Measurements from ENCODE around the gene DNAH6. TPM values are rescaled to one million over a fixed set of nuclear protein-coding genes. Genes with fewer than 3 reads are reported as not detected.

The DNAH6 gene
- total and polyA plus RNA-seq, 2 of the 8 experiments (the other 6 are each of a cell fraction or from before 2014, with no cell fraction given), result 0.06 to 0.43 TPM

GRCh38 chr2:84839851-84840250 is 323.6 kb downstream of the DNAH6 start:
- Histone ChIP-seq H3K23me2 (ENCODE audit: low read depth, low read length) (no peaks in the 10 kb centered on the region), H2AFZ (ENCODE audit: low read length) (no peak overlapping the region), H3K4me3 (ENCODE audit: extremely low read depth in 1 of 4, insufficient read depth in 2 of 4, low read depth in 3 of 4, low read length in 4 of 4) (no peak overlapping the region), H3K36me3 (ENCODE audit: control insufficient read depth in 2 of 4, insufficient read depth in 4 of 4, low read length in 3 of 4) (no peaks in the 10 kb centered on the region; a peak in 2 of 8 replicates), H2BK120ac (replicated peaks; ENCODE audit: low read depth, low read length) (no peak overlapping the region), H2BK5ac (ENCODE audit: low read depth, low read length) (no peak overlapping the region), H3K27ac (ENCODE audit: low read depth, low read length) (no peak overlapping the region), H3K9ac (replicated peaks in 1 of 4; ENCODE audit: extremely low read depth in 1 of 4, low read depth in 3 of 4, low read length in 3 of 4) (no peak overlapping the region), H3K14ac (ENCODE audit: insufficient read length) (no peak overlapping the region), H3K23ac (ENCODE audit: insufficient read length) (no peak overlapping the region), H3K4ac (replicated peaks; ENCODE audit: insufficient read length, low read depth, low read length) (no peak overlapping the region), H2BK15ac (ENCODE audit: low read length) (no peak overlapping the region), H3K4me1 (replicated peaks in 1 of 4; ENCODE audit: control insufficient read depth in 3 of 4, insufficient read depth in 4 of 4, low read length in 3 of 4) (peaks cover 0 to 7% (median 0%) of the 10 kb centered on the region in 4 experiments; a peak in 1 of 7 replicates), H2AK5ac (ENCODE audit: low read depth, low read length) (no peak overlapping the region), H3K79me1 (ENCODE audit: low read depth, low read length) (0 out of 2 replicates have a peak, but pooled peaks cover 2% of the 10 kb centered on the region), H3K9me3 (ENCODE audit: insufficient read depth in 2 of 2, low read depth in 1 of 2, low read length in 1 of 2) (peaks cover 0 to 3% of the 10 kb centered on the region in 2 experiments; a peak in 1 of 4 replicates), H3K18ac (ENCODE audit: extremely low read depth, low read length) (no peak overlapping the region), H3K79me2 (ENCODE audit: control insufficient read depth in 1 of 2, insufficient read depth in 2 of 2, low read length in 2 of 2) (no peaks in the 10 kb centered on the region), H3K27me3 (replicated peaks in 1 of 4; ENCODE audit: control insufficient read depth in 3 of 4, extremely low read depth in 1 of 4, insufficient read depth in 3 of 4, low read length in 3 of 4) (no peaks in the 10 kb centered on the region), H4K5ac (ENCODE audit: insufficient read length, low read depth, low read length) (no peak overlapping the region), H4K91ac (replicated peaks; ENCODE audit: insufficient read length, low read length) (no peak overlapping the region), H4K8ac (ENCODE audit: extremely low read depth, insufficient read depth, low read length) (no peak overlapping the region), H2BK12ac (ENCODE audit: low read depth, low read length) (no peak overlapping the region), H3K56ac (replicated peaks; ENCODE audit: insufficient read length, low read depth, low read length) (no peak overlapping the region), H3K4me2 (ENCODE audit: insufficient read depth in 1 of 2, low read depth in 2 of 2, low read length in 2 of 2) (no peak overlapping the region), H2BK20ac (ENCODE audit: low read length) (no peak overlapping the region), H4K20me1 (replicated peaks in 1 of 2; ENCODE audit: control insufficient read depth in 1 of 2, insufficient read depth in 2 of 2, low read length in 2 of 2) (no peaks in the 10 kb centered on the region)
- WGBS, 2 experiments (ENCODE audit: extremely low coverage in 1 of 2, insufficient coverage in 1 of 2, insufficient read length in 1 of 2, insufficient replicate concordance in 2 of 2, low coverage in 1 of 2, low lambda C conversion rate in 2 of 2, missing lambda C conversion rate in 1 of 2), result 98% methylated on average over 4 of the region's 4 CpGs; no CpG with 5 or more reads in 1 of the 2 experiments
- TF ChIP-seq ATF3 (IDR thresholded peaks at IDR 0.05; ENCODE audit: insufficient read depth, low read depth, low read length), result no peak
- no peak for TF ChIP-seq RAD21 (IDR thresholded peaks at IDR 0.05 in 1 of 2, conservative IDR thresholded peaks at IDR 0.05 in 1 of 2; ENCODE audit: low read depth in 2 of 2, low read length in 2 of 2)
- no peak for TF ChIP-seq SAP30 (IDR thresholded peaks at IDR 0.05; ENCODE audit: insufficient read depth, insufficient replicate concordance, low read length)
- TF ChIP-seq TCF12 (IDR thresholded peaks at IDR 0.05; ENCODE audit: low read depth, low read length), result no peak
- no peak for TF ChIP-seq CBX5 (IDR thresholded peaks at IDR 0.05; ENCODE audit: low read depth, low read length)
- TF ChIP-seq POLR2AphosphoS5 (IDR thresholded peaks at IDR 0.05; ENCODE audit: low read depth, low read length), result no peak
- no peak for TF ChIP-seq EP300 (IDR thresholded peaks at IDR 0.05; ENCODE audit: borderline replicate concordance in 1 of 2, low read depth in 2 of 2, low read length in 2 of 2)
- DNase-seq (ENCODE audit: low read depth in 1 of 2, low spot score in 2 of 2) (no peak), FAIRE-seq (no peak)
- ChIA-PET CTCF (ENCODE audit: partially characterized antibody) (interaction anchor here (0.7 to 4.8 kb wide), 3 partner anchors 10 to 196 kb away, joined by 4 to 23 read pairs (median 21); no protein-coding TSS in a partner anchor), POLR2A (ENCODE audit: partially characterized antibody) (no interaction called here)
